K562 (cell line): ENCODE results near the gene SLC10A2. TPM values are rescaled to one million over a fixed set of nuclear protein-coding genes. Genes with fewer than 3 reads are reported as not detected.

Source experiments
- ATAC-seq: fragments of 200-7000 bp; cut with Tn5 transposase; 3 replicates; pipeline ENCODE4 v1.9.1; 2020; ENCODE audit warnings: moderate library complexity
- BruUV-seq: library from RNA; stranded (reverse); fragments of 400-500 nt; replicated peaks from 2 replicates; lab custom pipeline; 2021; lab: Mats Ljungman, UMichigan
- CTCF ChIA-PET: fragments of 300-600 bp; formaldehyde crosslinking; extraction: SDS; loops from one replicate; lab custom pipeline; 2021; ENCODE audit warnings: low intra/inter-chr PET ratio; lab: Yijun Ruan, JAX
- POLR2A ChIA-PET: fragments of 300-600, 350-650 bp; sonication (Branson Sonifier 250); formaldehyde crosslinking; extraction: SDS; loops from one replicate; lab custom pipeline; 2021; ENCODE audit warnings: antibody characterized with exemption, inconsistent platforms; lab: Yijun Ruan, JAX
- DNase-seq, 4 experiments: peaks; one replicate each; pipeline versions ENCODE4 v3.0.0 to v3.0.0-alpha.2; 2011 to 2018; ENCODE audit warnings: low spot score in 3 of 4, mixed read lengths in 3 of 4; ENCODE audit errors: extremely low read depth in 1 of 4
- FAIRE-seq: peaks from 2 replicates; lab custom pipeline; 2011; peaks lifted over from hg19 to GRCh38; lab: Jason Lieb, UNC
- H2AFZ ChIP-seq: 2 replicates; pipeline ENCODE4 v1.6.0; 2011; ENCODE audit warnings: low read depth, low read length, control low read depth, inconsistent platforms
- H3K27ac ChIP-seq: fragments of 200-600 bp; 3 replicates; pipeline ENCODE4 v1.8.0; 2011; ENCODE audit warnings: low read depth, mild to moderate bottlenecking, control low read depth, inconsistent platforms, low read length, moderate library complexity, mixed read lengths; ENCODE audit errors: extremely low read depth
- H3K27me3 ChIP-seq, 2 experiments: fragments of 300-600 bp in 1 of 2; 2 replicates in 1 of 2; 3 replicates in 1 of 2; pipeline versions ENCODE4 v1.6.0 to v1.8.0; 2011; ENCODE audit warnings: inconsistent platforms in 2 of 2, low read length in 2 of 2, mild to moderate bottlenecking in 1 of 2, mixed read lengths in 1 of 2, moderate library complexity in 1 of 2; ENCODE audit not compliant: control insufficient read depth in 2 of 2, insufficient read depth in 2 of 2
- H3K36me3 ChIP-seq: fragments of 300-600 bp; 3 replicates; pipeline ENCODE4 v1.8.0; 2011; ENCODE audit warnings: mild to moderate bottlenecking, low read length, inconsistent platforms; ENCODE audit not compliant: control insufficient read depth, insufficient read depth
- H3K4me1 ChIP-seq, 2 experiments: fragments of 200-600 bp in 1 of 2; replicated peaks in 1 of 2; 2 replicates in 1 of 2; 3 replicates in 1 of 2; pipeline versions ENCODE4 v1.5.1 to v1.8.0; 2011; ENCODE audit warnings: inconsistent platforms in 2 of 2, low read length in 2 of 2, mild to moderate bottlenecking in 1 of 2, mixed read lengths in 1 of 2, moderate library complexity in 1 of 2; ENCODE audit not compliant: control insufficient read depth in 2 of 2, insufficient read depth in 2 of 2
- H3K4me2 ChIP-seq: 2 replicates; pipeline ENCODE4 v1.6.1; 2011; ENCODE audit warnings: low read length, control low read depth, inconsistent platforms, mixed read lengths; ENCODE audit not compliant: insufficient read depth
- H3K4me3 ChIP-seq: fragments of 200-600 bp; sonication (generic), shearing (Covaris generic); 2 replicates; pipeline ENCODE4 v1.5.1; 2016; ENCODE audit warnings: control low read depth, inconsistent platforms
- H3K79me2 ChIP-seq: fragments of 200-600 bp; 3 replicates; pipeline ENCODE4 v1.8.0; 2011; ENCODE audit warnings: low read length, inconsistent platforms; ENCODE audit not compliant: control insufficient read depth, insufficient read depth
- H3K9ac ChIP-seq, 2 experiments: 2 replicates each; pipeline versions ENCODE4 v1.6.0 to v1.6.1; 2011; ENCODE audit warnings: low read depth in 2 of 2, low read length in 2 of 2, control low read depth in 1 of 2, inconsistent platforms in 1 of 2, mild to moderate bottlenecking in 1 of 2, mixed read lengths in 1 of 2; ENCODE audit not compliant: insufficient read depth in 1 of 2
- H3K9me1 ChIP-seq: one replicate; pipeline ENCODE4 v1.6.0; 2011; ENCODE audit warnings: inconsistent platforms, mild to moderate bottlenecking, low read length, moderate library complexity; ENCODE audit not compliant: control insufficient read depth, insufficient read depth
- H3K9me3 ChIP-seq: replicated peaks from 2 replicates; pipeline ENCODE4 v1.5.1; 2011; ENCODE audit warnings: low read depth, low read length, inconsistent platforms; ENCODE audit not compliant: control insufficient read depth, insufficient read depth
- H4K20me1 ChIP-seq: replicated peaks from 2 replicates; pipeline ENCODE4 v1.6.1; 2011; ENCODE audit warnings: low read length, inconsistent platforms, mixed read lengths; ENCODE audit not compliant: control insufficient read depth, insufficient read depth
- ELF4 ChIP-seq: fragments of 450-650 bp; formaldehyde crosslinking; IDR thresholded peaks from 2 replicates; pipeline ENCODE4 v1.4.0; 2022; ENCODE audit warnings: missing genetic modification characterization
- KAT8 ChIP-seq: fragments of 450-650 bp; IDR thresholded peaks from 2 replicates; pipeline ENCODE4 v1.6.1; 2016; ENCODE audit warnings: low read depth, mild to moderate bottlenecking
- LCOR ChIP-seq: sonication (generic); formaldehyde crosslinking; IDR thresholded peaks from 2 replicates; pipeline ENCODE4 v1.8.0; 2022; ENCODE audit warnings: mild to moderate bottlenecking, missing genetic modification reagents
- PCBP1 ChIP-seq: fragments of 200-400 bp; formaldehyde crosslinking; IDR thresholded peaks from 2 replicates; pipeline ENCODE4 v1.6.1; 2018; ENCODE audit warnings: mild to moderate bottlenecking, low read depth, low read length; ENCODE audit not compliant: poor library complexity, severe bottlenecking
- POU5F1 ChIP-seq: fragments of 150-350 bp; IDR thresholded peaks from 2 replicates; pipeline ENCODE4 v1.6.1; 2014; ENCODE audit warnings: borderline replicate concordance, low read length, low read depth, mild to moderate bottlenecking; ENCODE audit not compliant: partially characterized antibody
- TAF7 ChIP-seq: fragments of 450-650 bp; IDR thresholded peaks from 2 replicates; pipeline ENCODE4 v1.6.1; 2016; ENCODE audit warnings: missing genetic modification characterization, missing compliant biosample characterization
- ZNF507 ChIP-seq: conservative IDR thresholded peaks from 2 replicates; pipeline ENCODE4 v1.6.1; 2017; ENCODE audit warnings: missing genetic modification characterization, missing compliant biosample characterization
- WGBS: fragments of 100-300 bp; shearing (Covaris generic); methylation state at CpG from one replicate; pipeline ENCODE4 v1.1.6; 2016; ENCODE audit warnings: low coverage, mixed read lengths; ENCODE audit not compliant: insufficient coverage; ENCODE audit errors: missing lambda C conversion rate; 5-methylcytosine and 5-hydroxymethylcytosine counted together
- in situ Hi-C: fragments of 300-500 bp; cut with MboI; formaldehyde crosslinking; loops from 4 replicates; pipeline ENCODE4 v1.15.0; 2018; ENCODE audit warnings: inconsistent platforms, mixed read lengths
- intact Hi-C: fragments of 100-400 bp; cut with micrococcal nuclease; formaldehyde crosslinking; loops from 2 replicates; pipeline ENCODE4 v1.14.2; 2022
- polyA plus RNA-seq, 8 experiments: library from polyadenylated mRNA; depleted of rRNA in 4 of 8; stranded (reverse) in 5 of 8; unstranded in 3 of 8; fragments of >200 nt; fragmentation: Nextera tagmentation in 2 of 8; fragmentation: Illumina TruSeq in 1 of 8; extraction: Ambion mirVana in 2 of 8; extraction: Trizol in 1 of 8; gene quantifications; 2 replicates each; pipeline versions ENCODE4 v1.2.1 to v1.2.3, GENCODE V29; 2011 to 2014; ENCODE audit warnings: inconsistent platforms in 1 of 8, missing spikeins in 1 of 8
- total RNA-seq, 7 experiments: library from RNA; depleted of rRNA in 6 of 7; stranded (reverse); fragments of >200 nt in 6 of 7; fragmentation: Illumina TruSeq in 2 of 7; extraction: Trizol in 2 of 7; gene quantifications; 2 replicates each; pipeline versions ENCODE4 v1.2.1 to v1.2.3, GENCODE V29; 2011 to 2021; ENCODE audit warnings: low replicate concordance in 1 of 7

Gene SLC10A2
- total and polyA plus RNA-seq, 9 of the 15 experiments (the other 6 are each of a cell fraction or from before 2014, with no cell fraction given): not detected

DNA sequence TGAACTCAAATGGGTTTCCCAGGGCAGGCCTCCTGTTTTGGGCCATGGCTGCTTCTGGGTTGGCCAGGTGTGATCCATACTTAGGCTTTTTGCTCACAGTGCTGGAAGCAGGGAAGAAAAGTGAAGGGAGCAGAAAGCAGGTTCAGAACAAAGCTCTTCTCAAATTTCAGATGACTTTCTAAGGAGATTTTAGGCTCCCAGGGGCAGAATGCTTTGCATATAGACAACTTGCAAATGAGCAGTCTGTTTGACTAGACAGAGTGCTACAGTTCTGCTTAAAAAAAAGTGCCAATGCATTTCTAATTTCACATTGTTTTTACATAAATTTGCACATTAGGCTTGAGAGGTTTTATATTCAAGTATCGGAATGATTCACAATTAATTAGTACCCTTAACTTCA, 2.6 kb upstream of the SLC10A2 start:
- no TSS peak for BruUV-seq
- TF ChIP-seq PCBP1 (no peak), ELF4 (CRISPR knock-in tag) (no peak), TAF7 (no peak), LCOR (CRISPR knock-in tag) (no peak), KAT8 (no peak), ZNF507 (tag) (no peak), POU5F1 (no peak)
- ATAC-seq (no peak), DNase-seq (no peak), FAIRE-seq (no peak)
- intact Hi-C loops: no loop called here
- no peak overlapping the region for H3K9ac ChIP-seq
- no peaks in the 10 kb centered on the region for H3K79me2 ChIP-seq
- POLR2A ChIA-PET: no interaction called here
- no peaks in the 10 kb centered on the region for H4K20me1 ChIP-seq
- no peak overlapping the region for H3K27ac ChIP-seq
- in situ Hi-C loops: no loop called here
- no peaks in the 10 kb centered on the region for H3K4me1 ChIP-seq
- no peaks in the 10 kb centered on the region for H3K27me3 ChIP-seq
- no peak overlapping the region for H3K4me3 ChIP-seq
- WGBS: 0% methylated on average over 1 of the region's 1 CpG
- CTCF ChIA-PET: no interaction called here
- no peaks in the 10 kb centered on the region for H3K9me3 ChIP-seq
- H3K9me1 ChIP-seq: no peaks in the 10 kb centered on the region
- no peak overlapping the region for H2AFZ ChIP-seq
- no peak overlapping the region for H3K4me2 ChIP-seq
- no peaks in the 10 kb centered on the region for H3K36me3 ChIP-seq
